ENCODE data around the gene GSDME. TPM values are rescaled to one million over a fixed set of nuclear protein-coding genes. Genes with fewer than 3 reads are reported as not detected.

Gene GSDME
- polyA plus RNA-seq, 2 of the 4 experiments (the other 2 are of a cell fraction) = 51.0 to 55.9 TPM

DNA sequence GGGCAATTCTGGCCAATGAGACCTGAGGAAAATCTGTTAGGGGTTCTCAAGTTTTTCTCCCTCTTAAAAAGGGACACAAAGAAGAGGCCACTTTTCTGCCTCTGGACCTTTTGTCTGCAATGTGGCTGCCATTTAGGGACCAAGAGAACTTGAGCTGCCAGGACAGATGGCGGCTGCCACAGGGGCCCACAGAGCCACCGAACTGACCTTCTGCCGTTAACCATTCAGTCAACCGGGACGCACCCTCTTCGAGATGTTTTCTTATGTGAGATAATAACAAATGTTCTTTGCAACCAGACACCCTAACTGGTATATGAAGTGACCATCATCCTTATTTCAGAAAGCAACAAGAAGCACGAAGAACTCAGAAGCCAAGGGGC is 29.2 kb downstream of the GSDME start:
- FAIRE-seq (no peak), DNase-seq (ENCODE audit: low read depth in 1 of 2, low spot score in 1 of 2) (no peak), ATAC-seq (no peak)
- no peak overlapping the region for H3K27ac ChIP-seq
- POLR2A ChIA-PET = no interaction called here
- no peaks in the 10 kb centered on the region for H3K9me3 ChIP-seq
- H3K4me1 ChIP-seq = peaks cover 15% of the 10 kb centered on the region
- 96% methylated on average over 7 of the region's 7 CpGs for WGBS (ENCODE audit: missing lambda C conversion rate)
- TF ChIP-seq ZNF302 (CRISPR knock-in tag; IDR thresholded peaks at IDR 0.05) (no peak), FOSL2 (IDR thresholded peaks at IDR 0.05) (no peak), FOSL2 (CRISPR knock-in tag; IDR thresholded peaks at IDR 0.05) (no peak), JUN (IDR thresholded peaks at IDR 0.05) (no peak), RNF2 (IDR thresholded peaks at IDR 0.05; ENCODE audit: borderline replicate concordance, low read depth) (no peak), MYC (IDR thresholded peaks at IDR 0.05; ENCODE audit: borderline replicate concordance, low read length) (no peak), PHF8 (IDR thresholded peaks at IDR 0.05; ENCODE audit: borderline replicate concordance, low read depth) (no peak), HDAC2 (IDR thresholded peaks at IDR 0.05) (no peak)
- TF ChIP-seq, protein P1, sequence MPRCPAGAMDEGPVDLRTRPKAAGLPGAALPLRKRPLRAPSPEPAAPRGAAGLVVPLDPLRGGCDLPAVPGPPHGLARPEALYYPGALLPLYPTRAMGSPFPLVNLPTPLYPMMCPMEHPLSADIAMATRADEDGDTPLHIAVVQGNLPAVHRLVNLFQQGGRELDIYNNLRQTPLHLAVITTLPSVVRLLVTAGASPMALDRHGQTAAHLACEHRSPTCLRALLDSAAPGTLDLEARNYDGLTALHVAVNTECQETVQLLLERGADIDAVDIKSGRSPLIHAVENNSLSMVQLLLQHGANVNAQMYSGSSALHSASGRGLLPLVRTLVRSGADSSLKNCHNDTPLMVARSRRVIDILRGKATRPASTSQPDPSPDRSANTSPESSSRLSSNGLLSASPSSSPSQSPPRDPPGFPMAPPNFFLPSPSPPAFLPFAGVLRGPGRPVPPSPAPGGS (IDR thresholded peaks at IDR 0.05) = no peak
- H3K4me2 ChIP-seq = no peak overlapping the region
- CTCF ChIA-PET = no interaction called here
- no peak overlapping the region for H3K4me3 ChIP-seq

DNA sequence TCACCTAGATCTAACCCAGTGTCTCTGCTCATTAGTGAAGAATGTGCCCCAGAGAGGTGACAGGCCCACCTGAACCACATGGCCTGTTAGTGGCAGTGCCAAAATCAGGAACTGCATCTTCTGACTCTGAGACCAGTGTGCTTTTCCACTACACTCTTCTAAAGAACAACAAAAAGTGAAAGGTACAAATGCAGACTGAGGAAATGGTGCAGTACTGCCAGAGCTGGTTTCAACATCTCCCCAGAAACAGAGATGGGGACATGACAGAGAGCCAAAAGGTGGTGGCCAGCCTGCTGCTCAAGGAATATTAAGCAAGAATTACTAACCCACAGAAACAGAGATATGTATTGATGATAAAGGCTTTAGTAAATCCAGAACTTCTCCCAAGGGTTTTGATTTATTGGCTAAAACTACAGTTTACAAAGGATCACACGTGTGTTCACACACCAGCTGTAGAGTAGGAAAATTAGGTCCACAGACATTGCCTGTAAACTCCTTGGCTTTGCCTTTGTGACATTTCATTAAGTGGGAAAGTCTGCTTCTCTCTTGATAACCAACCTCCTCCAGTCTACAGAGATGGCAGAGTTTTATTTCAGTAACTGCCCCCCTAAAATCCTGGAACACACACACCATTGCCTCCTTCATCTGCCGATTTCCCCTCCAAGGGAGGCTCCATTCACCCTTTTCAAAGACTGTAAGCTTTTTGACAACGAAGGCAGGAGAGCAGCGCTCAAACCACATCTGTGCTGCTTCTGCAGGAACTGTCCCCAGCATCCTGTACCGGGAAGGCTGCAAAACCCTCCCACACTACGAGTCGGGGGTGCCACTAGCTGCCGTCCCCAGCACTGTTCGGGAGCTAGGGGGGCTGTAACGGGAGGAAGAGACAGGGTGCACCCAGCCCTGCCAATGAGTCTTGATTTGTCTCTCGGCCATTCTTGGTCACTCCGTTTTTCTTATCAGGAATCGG is 29.8 kb downstream of the GSDME start:
- POLR2A ChIA-PET = no interaction called here
- no peak for TF ChIP-seq ZFP36 (IDR thresholded peaks at IDR 0.05; ENCODE audit: borderline replicate concordance, partially characterized antibody)
- TF ChIP-seq NFE2L2 (conservative IDR thresholded peaks at IDR 0.05; ENCODE audit: low read length) = no peak
- TF ChIP-seq MYC (IDR thresholded peaks at IDR 0.05; ENCODE audit: borderline replicate concordance, low read length) = no peak
- TF ChIP-seq RAD21 (conservative IDR thresholded peaks at IDR 0.05 in 1 of 2, IDR thresholded peaks at IDR 0.05 in 1 of 2) = no peak
- no peak for TF ChIP-seq SMC3 (IDR thresholded peaks at IDR 0.05)
- TF ChIP-seq, protein P2, sequence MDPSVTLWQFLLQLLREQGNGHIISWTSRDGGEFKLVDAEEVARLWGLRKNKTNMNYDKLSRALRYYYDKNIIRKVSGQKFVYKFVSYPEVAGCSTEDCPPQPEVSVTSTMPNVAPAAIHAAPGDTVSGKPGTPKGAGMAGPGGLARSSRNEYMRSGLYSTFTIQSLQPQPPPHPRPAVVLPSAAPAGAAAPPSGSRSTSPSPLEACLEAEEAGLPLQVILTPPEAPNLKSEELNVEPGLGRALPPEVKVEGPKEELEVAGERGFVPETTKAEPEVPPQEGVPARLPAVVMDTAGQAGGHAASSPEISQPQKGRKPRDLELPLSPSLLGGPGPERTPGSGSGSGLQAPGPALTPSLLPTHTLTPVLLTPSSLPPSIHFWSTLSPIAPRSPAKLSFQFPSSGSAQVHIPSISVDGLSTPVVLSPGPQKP (IDR thresholded peaks at IDR 0.05; ENCODE audit: low read depth, low read length) = no peak
- TF ChIP-seq, protein P3, sequence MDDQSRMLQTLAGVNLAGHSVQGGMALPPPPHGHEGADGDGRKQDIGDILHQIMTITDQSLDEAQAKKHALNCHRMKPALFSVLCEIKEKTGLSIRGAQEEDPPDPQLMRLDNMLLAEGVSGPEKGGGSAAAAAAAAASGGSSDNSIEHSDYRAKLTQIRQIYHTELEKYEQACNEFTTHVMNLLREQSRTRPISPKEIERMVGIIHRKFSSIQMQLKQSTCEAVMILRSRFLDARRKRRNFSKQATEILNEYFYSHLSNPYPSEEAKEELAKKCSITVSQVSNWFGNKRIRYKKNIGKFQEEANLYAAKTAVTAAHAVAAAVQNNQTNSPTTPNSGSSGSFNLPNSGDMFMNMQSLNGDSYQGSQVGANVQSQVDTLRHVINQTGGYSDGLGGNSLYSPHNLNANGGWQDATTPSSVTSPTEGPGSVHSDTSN (IDR thresholded peaks at IDR 0.05) = no peak
- TF ChIP-seq, protein P4, sequence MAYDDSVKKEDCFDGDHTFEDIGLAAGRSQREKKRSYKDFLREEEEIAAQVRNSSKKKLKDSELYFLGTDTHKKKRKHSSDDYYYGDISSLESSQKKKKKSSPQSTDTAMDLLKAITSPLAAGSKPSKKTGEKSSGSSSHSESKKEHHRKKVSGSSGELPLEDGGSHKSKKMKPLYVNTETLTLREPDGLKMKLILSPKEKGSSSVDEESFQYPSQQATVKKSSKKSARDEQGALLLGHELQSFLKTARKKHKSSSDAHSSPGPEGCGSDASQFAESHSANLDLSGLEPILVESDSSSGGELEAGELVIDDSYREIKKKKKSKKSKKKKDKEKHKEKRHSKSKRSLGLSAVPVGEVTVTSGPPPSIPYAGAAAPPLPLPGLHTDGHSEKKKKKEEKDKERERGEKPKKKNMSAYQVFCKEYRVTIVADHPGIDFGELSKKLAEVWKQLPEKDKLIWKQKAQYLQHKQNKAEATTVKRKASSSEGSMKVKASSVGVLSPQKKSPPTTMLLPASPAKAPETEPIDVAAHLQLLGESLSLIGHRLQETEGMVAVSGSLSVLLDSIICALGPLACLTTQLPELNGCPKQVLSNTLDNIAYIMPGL (CRISPR knock-in tag; IDR thresholded peaks at IDR 0.05; ENCODE audit: borderline replicate concordance) = no peak
- TF ChIP-seq POLR2A (IDR thresholded peaks at IDR 0.05; ENCODE audit: low read length) = no peak
- no peak for TF ChIP-seq RFX5 (IDR thresholded peaks at IDR 0.05)
- ATAC-seq = no peak

More for the DNA sequence above, 29.8 kb downstream of the GSDME start:
- Histone ChIP-seq H3K4me2 (no peak overlapping the region), H3K9me3 (no peaks in the 10 kb centered on the region), H3K27ac (peak overlapping the region in 1 of 2 experiments; percentile 6; a peak in 2 of 6 replicates), H3K4me3 (no peak overlapping the region), H3K4me1 (peaks cover 14% of the 10 kb centered on the region)
- no peak for FAIRE-seq
- WGBS (ENCODE audit: missing lambda C conversion rate) = 93% methylated on average over 13 of the region's 13 CpGs
- CTCF ChIA-PET = interaction anchor here (0.6 to 1.2 kb wide), 3 partner anchors 12 to 343 kb away, joined by 3 to 5 read pairs (median 4); no protein-coding TSS in a partner anchor
- no peak for DNase-seq (ENCODE audit: low read depth in 1 of 2, low spot score in 1 of 2)
